Measurements from ENCODE around the gene SLIT3.

Gene SLIT3

DNA sequence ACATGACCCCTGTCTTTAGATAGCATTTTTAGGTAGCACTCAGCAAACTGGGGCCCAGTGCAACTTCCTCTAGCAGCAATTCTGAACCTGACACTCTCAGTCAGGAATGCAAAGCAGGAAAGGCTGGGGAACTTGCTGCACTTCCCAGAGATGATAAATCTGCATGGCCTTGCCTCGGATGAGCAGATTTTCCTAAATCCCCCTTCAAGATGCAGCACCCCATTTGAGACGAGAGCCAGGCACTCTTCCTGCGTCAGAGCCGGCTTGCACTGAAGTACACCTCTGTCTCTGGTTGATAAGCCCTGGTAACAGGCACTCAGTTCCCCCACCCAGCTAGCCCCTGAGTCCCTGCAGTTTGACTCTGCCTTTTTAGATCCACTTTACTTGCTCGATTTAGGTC, 425.1 kb downstream of the SLIT3 start:
- DNase-seq (ENCODE audit: low read depth): no peak
- TF ChIP-seq CTCF (IDR thresholded peaks at IDR 0.05; ENCODE audit: control insufficient read depth, extremely low read depth, insufficient read depth): no peak
- H3K4me3 ChIP-seq (ENCODE audit: low read depth, low read length): no peak overlapping the region

GRCh38 chr5:168874713-168875380, 426.1 kb downstream of the SLIT3 start:
- TF ChIP-seq CTCF (IDR thresholded peaks at IDR 0.05; ENCODE audit: control insufficient read depth, extremely low read depth, insufficient read depth): peak; percentile 19; the same call in 1 of the 2 replicates
- DNase-seq (ENCODE audit: low read depth): no peak
- H3K4me3 ChIP-seq (ENCODE audit: low read depth, low read length): no peak overlapping the region

- DNase-seq (ENCODE audit: low read depth): no peak
- no peak overlapping the region for H3K4me3 ChIP-seq (ENCODE audit: low read depth, low read length)
- no peak for TF ChIP-seq CTCF (IDR thresholded peaks at IDR 0.05; ENCODE audit: control insufficient read depth, extremely low read depth, insufficient read depth)
Measured at GRCh38 chr5:168872246-168872645, 428.7 kb downstream of the SLIT3 start.

DNA sequence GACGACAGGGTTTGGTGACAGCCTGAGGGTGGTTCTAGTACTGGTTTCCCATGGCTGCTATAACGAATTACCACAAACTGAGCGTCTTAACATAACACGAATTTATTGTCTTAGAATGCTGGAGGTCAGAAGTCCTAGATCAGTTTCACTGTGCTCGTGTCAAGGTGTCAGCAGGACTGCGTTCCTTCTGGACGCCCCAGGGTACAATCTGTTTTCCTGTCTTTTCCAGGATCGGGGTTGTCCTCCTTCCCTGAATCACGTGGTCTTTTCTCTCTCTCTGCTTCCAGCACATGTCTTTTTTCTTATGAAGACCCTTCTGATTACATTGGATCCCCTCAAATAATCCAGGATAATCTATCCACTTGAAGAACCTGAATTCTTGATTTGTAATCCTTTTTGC, 430.0 kb downstream of the SLIT3 start:
- no peak for DNase-seq (ENCODE audit: low read depth)
- TF ChIP-seq CTCF (IDR thresholded peaks at IDR 0.05; ENCODE audit: control insufficient read depth, extremely low read depth, insufficient read depth): no peak
- no peak overlapping the region for H3K4me3 ChIP-seq (ENCODE audit: low read depth, low read length)

DNA sequence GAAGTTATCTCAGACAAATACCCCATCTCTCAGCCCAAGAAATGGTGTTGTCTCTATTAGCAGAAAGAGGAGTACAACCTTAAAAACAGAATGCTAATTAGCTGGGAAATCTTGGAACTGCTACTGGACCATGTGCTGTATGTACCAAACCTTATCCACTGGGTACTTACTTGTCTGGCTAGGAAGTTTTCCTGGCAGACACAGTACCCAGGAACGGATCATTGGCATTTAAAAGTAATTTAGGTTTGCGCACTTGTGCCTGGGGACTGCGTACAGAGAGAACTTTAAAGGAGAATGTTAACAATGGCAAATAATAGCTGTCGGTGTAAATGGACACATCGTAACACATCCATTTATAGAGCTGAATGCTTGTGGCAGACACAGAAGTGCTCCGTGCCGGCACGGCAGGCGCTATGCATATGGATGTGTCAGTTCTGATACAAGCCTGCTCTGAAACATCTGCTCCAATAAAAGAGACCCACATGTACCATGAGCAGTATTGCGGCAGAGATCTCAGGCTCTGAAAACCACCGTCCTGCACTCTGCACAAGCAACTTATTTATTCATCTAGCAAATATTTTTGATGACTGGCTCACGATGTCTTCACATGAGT, 431.2 kb downstream of the SLIT3 start:
- no peak overlapping the region for H3K4me3 ChIP-seq (ENCODE audit: low read depth, low read length)
- DNase-seq (ENCODE audit: low read depth): no peak
- no peak for TF ChIP-seq CTCF (IDR thresholded peaks at IDR 0.05; ENCODE audit: control insufficient read depth, extremely low read depth, insufficient read depth)

- no peak overlapping the region for H3K4me3 ChIP-seq (ENCODE audit: low read depth, low read length)
- DNase-seq (ENCODE audit: low read depth): no peak
- TF ChIP-seq CTCF (IDR thresholded peaks at IDR 0.05; ENCODE audit: control insufficient read depth, extremely low read depth, insufficient read depth): no peak
Measured at GRCh38 chr5:168867241-168867640, 433.7 kb downstream of the SLIT3 start.

DNA sequence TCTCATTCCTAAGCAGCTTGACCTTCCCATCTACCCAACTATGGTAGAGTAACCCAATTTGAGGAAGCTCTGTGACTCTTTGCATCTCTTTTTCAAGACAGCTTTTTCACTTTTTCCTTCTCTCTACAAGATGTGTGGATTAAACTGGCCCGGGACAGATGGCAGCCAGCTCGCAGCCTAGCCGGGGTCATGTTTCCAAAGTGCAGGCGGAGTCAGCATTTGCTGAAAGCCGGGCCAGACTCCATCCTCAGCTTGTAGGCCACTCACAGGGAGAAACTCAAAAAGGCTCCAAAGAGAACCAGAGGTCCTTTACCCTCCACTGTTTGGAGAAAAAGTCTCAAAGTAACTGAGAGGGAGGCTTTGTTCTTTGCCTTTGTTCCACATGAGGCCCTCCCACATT, 435.0 kb downstream of the SLIT3 start:
- TF ChIP-seq CTCF (IDR thresholded peaks at IDR 0.05; ENCODE audit: control insufficient read depth, extremely low read depth, insufficient read depth): no peak
- DNase-seq (ENCODE audit: low read depth): no peak
- no peak overlapping the region for H3K4me3 ChIP-seq (ENCODE audit: low read depth, low read length)
